HG03354 (cell line): ENCODE results near the gene MIF4GD.
"Not testable (repeated sequence)": the region's sequence is repeated elsewhere in the genome, so short reads cannot be mapped to it uniquely, and the experiment has no call there.

Source experiments
- ATAC-seq: cut with Tn5 transposase; IDR thresholded peaks from one replicate; pipeline ENCODE4 v1.9.1; 2021; ENCODE audit warnings: mild to moderate bottlenecking; ENCODE audit not compliant: unreplicated experiment, poor library complexity, severe bottlenecking

MIF4GD gene

GRCh38 chr17:75289115-75289831 lies 18.2 kb upstream of the MIF4GD start, which contains the start of gene SLC25A19:
Gene SLC25A19, minus strand, starts transcription at chr17:75289433. Its CDS starts 2,669 bp downstream, at chr17:75286764.
- peak; percentile 92 for ATAC-seq

GRCh38 chr17:75288770-75289114 lies 17.7 kb upstream of the MIF4GD start:
- ATAC-seq, result peak; percentile 27

GRCh38 chr17:75288359-75288758 lies 17.3 kb upstream of the MIF4GD start:
- no peak for ATAC-seq

GRCh38 chr17:75287221-75287620 lies 16.2 kb upstream of the MIF4GD start:
- no peak for ATAC-seq

GRCh38 chr17:75285123-75285522 lies 14.1 kb upstream of the MIF4GD start:
- no peak for ATAC-seq

GRCh38 chr17:75280189-75280588 lies 9.2 kb upstream of the MIF4GD start:
- not testable (repeated sequence) for ATAC-seq

- no peak for ATAC-seq
Measured at GRCh38 chr17:75277664-75278071, 6.6 kb upstream of the MIF4GD start.

GRCh38 chr17:75273977-75274708 lies 3.1 kb upstream of the MIF4GD start:
- ATAC-seq, result no peak

GRCh38 chr17:75272848-75273184 lies 1.8 kb upstream of the MIF4GD start:
- ATAC-seq, result no peak

GRCh38 chr17:75271955-75272847 lies 1.2 kb upstream of the MIF4GD start:
- no peak for ATAC-seq

GRCh38 chr17:75271233-75271954 lies 363 bp upstream of the MIF4GD start:
- peak; percentile 68 for ATAC-seq

- peak; percentile 43 for ATAC-seq
Measured at GRCh38 chr17:75270218-75270965, 639 bp downstream of the MIF4GD start.

GRCh38 chr17:75269844-75270217 lies 1.2 kb downstream of the MIF4GD start:
- peak; percentile 6 for ATAC-seq

- no peak for ATAC-seq
Measured at GRCh38 chr17:75267411-75268232, 3.4 kb downstream of the MIF4GD start.

GRCh38 chr17:75267153-75267410 lies 3.9 kb downstream of the MIF4GD start:
- ATAC-seq, result no peak

GRCh38 chr17:75266316-75267152 lies 4.5 kb downstream of the MIF4GD start:
- no peak for ATAC-seq

- ATAC-seq, result no peak
Measured at GRCh38 chr17:75265614-75266315, 5.3 kb downstream of the MIF4GD start.
